Right forelimb (tissue), 1 donor: Measurements from ENCODE around the gene TSFM.

ENCODE experiments used
- DNase-seq: peaks from one replicate; pipeline ENCODE4 v3.0.0-alpha.2; 2018

Gene TSFM

GRCh38 chr12:57782608-57783465, at the start of gene TSFM:
TSFM (plus strand) TSS chr12:57782787; CDS start chr12:57782802, 15 bp downstream.
- DNase-seq: peak; percentile 97

- DNase-seq: peak; percentile 30
These were observed 48.7 kb upstream of the TSFM start for GRCh38 chr12:57733928-57734327.

GRCh38 chr12:57734591-57734990, 48.0 kb upstream of the TSFM start:
- DNase-seq: no peak

DNA sequence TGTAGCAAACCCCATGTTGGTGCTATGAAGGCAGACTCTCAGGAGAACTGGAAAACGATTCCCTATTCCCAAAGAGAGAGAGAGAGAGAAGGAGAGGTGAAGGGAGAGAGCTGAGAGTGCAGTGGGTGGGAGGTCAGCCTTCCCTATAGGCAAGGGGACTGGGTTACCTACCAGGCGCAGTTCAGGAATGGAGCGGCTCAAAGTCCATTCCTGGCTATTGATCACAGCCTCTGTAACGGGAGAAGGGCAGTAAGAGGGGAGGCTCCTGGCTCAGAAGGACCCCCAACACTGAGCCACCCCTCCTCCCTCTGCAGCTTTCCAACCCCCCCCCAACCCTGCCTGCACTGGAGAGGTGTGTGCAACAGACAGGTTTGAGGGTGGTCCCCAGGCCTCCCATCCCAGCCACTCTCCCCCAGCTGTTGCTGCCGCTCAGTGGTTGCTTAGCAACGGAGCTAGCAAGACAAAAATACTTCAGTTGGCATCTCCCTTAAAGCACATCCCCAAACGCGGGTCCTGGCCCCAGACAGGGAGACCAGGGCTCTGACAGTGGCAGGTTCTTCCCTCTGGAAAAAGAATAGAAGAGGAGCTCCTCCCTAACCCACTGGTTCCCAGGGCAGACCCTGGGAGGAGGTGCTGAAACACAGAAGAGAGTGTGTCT, 47.3 kb upstream of the TSFM start:
- peak; percentile 77 for DNase-seq

- peak; percentile 68 for DNase-seq
These were observed 46.4 kb upstream of the TSFM start for GRCh38 chr12:57735952-57736740.

DNA sequence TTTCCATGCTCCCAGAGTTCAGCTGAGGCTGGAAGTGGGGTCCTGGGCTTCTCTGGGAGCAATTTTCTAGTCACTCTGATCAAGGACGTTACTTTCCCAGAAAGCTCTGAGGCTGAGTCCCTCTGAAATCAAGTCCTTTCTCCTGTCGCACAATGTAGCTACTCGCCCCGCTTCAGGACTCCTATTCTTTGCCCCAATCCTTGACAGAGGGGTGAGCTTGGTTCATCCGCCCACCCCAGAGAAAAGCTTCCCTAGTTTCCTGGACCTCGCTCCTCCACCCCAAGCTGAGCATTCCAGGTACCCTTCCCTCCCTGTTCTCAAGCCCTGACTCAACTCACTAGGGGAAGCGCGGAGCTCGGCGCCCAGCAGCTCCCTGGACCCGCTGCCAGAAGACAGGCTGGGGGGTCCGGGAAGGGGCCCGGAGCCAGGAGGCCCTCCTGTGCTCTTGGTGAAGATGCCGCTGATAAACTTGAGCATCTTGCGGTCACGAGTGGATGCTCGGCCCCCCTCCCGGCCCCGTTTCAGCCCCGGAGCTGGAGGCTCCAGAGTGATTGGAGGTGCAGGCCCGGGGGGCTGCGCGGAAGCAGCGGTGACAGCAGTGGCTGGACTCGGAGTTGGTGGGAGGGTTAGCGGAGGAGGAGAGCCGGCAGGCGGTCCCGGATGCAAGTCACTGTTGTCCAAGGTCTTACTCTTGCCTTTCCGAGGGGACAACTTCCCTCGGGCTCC, 45.7 kb upstream of the TSFM start:
- no peak for DNase-seq

GRCh38 chr12:57737467-57738460, 44.8 kb upstream of the TSFM start:
- no peak for DNase-seq

DNA sequence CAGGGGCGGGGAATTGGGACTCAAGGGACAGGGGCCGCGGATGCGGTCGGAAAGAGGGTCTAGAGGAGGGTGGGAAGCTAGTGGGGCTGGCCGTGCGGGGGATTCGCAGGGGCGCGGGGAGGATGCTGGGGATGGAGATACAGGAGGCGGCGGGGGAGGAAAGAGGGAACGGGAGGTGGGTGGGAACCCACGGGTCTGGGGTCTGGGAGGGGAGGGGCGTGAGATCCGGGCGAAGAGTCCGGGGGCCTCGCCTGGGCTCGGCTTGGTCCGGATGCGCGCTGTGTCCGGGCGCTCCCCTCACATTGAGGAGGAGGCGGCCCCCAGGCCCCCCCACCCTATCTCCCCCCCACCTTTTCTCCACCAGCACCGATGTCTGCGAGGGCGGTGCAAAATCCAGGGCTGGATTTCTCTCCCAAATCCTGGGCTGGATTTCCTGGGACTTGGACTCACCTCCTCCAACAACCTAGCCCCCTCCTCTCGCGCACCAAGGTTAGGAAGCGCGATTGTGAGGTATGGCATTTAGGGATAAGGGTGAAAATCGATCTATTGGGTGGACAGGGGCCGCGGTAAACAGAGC, 43.8 kb upstream of the TSFM start, which contains the start of gene AGAP2:
TSS of gene AGAP2 (minus strand) at position 82 of the 577 bp plus-strand sequence. CDS start 496 bp downstream, outside the sequence.
- no peak for DNase-seq

DNA sequence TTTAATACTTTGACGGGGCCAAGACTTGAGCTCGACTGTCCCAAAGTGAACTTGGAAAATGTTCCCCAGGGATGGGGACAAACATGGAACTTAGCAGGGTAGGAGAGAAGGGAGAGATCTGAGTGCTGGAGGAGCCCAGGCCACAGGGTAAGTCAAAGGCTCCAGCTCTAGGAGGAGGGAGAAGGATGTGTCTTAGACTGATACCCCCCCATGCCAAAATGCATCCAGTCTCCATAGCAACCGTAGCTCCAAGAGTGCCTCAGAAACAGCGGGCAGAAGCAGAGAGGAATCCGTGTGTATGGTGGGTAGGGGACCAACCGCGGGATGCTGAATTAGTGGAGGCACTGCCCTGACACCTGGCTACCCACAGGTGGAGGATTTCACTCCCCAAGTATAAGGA, 43.2 kb upstream of the TSFM start:
- DNase-seq: no peak

DNA sequence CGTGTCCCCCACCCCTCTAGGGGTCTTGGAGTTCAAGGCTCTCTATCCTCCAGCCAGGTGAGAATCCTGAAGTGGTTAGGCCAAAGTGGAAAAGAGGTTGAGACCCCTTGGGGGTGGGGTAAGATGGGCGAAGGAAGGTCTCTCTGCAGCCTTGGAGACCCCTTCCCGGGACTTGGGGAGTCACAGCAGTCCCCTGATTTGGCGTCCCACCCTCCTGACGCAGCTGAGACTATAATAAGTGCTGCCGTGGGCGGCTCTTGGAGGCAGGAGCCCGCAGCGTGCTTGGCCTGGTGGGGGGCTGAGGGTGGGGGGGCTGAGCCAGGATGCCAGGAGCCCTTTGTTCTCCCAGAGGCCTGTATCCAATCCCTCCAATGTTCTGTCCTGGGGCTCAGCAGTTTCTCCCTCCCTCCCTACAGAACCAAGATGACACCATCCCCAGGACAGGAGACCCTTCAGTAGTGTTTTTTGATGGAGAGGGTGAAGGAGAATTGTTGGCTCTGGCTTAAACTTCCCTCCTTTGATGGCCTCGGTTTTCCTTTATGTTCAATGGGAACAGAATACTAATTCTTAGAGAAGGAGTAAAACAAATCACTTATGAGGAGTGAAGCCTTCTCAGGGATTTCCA, 42.6 kb upstream of the TSFM start:
- no peak for DNase-seq

DNA sequence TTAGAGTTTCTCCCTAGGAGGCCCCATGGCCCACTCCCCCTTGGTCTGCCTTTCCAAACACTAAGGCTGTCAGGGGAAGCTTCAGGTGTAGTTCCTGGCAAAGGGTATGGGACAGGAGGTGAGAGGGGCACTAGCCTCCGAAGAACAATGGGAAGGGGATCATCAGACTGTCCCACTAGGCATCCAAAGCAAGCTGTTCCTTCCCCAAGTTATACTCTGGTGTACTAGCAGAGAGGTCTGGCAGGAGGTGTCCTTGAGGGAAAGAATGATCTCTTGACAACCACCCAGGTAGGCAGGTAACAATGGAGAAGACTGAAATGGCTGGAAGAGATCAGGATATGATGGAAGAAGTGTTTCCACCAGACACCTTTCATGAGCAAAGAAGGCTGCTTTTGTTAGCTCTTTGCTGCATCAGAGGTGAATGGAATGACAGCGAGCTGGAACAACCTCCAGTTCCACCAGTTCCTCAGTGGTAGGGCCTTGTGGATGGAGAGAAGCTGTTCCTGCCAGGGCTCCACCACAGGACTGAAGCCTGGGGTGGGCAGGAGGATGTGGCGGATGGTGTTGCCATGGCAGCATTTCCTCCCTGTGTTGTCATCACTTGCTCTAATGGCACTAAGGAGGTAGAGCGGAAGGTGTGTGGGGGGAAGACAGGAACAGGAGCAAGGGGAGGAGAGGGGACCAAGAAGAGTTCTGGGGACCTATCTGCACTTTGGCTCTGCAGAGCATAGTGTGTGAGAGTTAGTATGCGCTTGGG, 41.8 kb upstream of the TSFM start:
- DNase-seq: no peak

- DNase-seq: no peak
These were observed 41.2 kb upstream of the TSFM start for GRCh38 chr12:57741413-57741789.

GRCh38 chr12:57741844-57742738, 40.5 kb upstream of the TSFM start:
- no peak for DNase-seq

- DNase-seq: no peak
These were observed 38.8 kb upstream of the TSFM start for GRCh38 chr12:57743769-57744168.

GRCh38 chr12:57744194-57744776, 38.3 kb upstream of the TSFM start:
- peak; percentile 89 for DNase-seq

DNA sequence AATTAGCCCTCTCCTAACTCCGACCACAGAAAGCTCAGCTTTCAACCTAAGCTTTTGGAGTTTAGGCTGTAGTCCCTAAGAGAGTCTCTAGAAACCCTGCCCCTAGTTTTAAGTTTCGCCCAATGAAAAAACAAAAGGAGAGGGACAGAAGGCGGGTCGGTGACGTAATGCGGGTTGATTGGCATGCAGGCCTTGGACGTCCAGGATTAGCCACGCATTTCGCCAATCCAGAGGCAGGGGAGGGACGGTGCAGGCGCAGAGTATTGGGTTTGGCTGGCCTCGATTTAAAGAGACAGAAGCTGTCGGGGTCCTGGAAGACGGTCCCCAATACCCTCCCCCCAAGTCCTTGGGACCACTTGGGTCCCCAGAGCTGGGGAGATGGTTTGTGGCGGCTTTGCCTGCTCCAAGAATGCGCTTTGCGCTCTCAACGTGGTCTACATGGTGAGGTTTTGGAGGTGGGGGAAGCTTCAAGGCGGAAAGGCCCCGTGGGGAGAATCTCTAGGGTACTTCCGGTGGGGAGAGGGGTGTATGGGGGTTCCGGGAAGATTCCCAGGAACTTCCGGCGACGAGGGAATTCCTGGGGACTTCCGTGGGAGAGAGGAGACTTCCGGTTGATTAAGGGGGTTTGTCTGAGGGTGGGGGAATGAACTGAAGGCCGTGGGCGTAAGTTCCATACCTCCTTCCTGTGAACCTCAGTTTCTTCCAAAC, 37.7 kb upstream of the TSFM start, which contains the start of gene TSPAN31:
TSS of gene TSPAN31 (plus strand) at position 263 of the 708 bp plus-strand sequence. CDS start at position 379, 116 bp downstream.
- DNase-seq: peak; percentile 97

GRCh38 chr12:57745485-57745881, 37.1 kb upstream of the TSFM start:
- no peak for DNase-seq
